Activated naive CD4-positive, alpha-beta T cell treated with anti-CD3 and anti-CD28 coated beads, Interleukin-2, amount 10 ng/mL, durations not matched to agents 5 hours and 36 hours (primary cell): ENCODE measurements around the gene TUBGCP4. TPM values are rescaled to one million over a fixed set of nuclear protein-coding genes. Genes with fewer than 3 reads are reported as not detected.

Experiments used
- total RNA-seq, 2 experiments: library from RNA; stranded (reverse); gene quantifications; one replicate each; pipeline ENCODE4 v1.2.3, GENCODE V29; 2021

TUBGCP4 gene
- 10 to 100 TPM; 25.2 to 30.8 TPM for total RNA-seq

DNA sequence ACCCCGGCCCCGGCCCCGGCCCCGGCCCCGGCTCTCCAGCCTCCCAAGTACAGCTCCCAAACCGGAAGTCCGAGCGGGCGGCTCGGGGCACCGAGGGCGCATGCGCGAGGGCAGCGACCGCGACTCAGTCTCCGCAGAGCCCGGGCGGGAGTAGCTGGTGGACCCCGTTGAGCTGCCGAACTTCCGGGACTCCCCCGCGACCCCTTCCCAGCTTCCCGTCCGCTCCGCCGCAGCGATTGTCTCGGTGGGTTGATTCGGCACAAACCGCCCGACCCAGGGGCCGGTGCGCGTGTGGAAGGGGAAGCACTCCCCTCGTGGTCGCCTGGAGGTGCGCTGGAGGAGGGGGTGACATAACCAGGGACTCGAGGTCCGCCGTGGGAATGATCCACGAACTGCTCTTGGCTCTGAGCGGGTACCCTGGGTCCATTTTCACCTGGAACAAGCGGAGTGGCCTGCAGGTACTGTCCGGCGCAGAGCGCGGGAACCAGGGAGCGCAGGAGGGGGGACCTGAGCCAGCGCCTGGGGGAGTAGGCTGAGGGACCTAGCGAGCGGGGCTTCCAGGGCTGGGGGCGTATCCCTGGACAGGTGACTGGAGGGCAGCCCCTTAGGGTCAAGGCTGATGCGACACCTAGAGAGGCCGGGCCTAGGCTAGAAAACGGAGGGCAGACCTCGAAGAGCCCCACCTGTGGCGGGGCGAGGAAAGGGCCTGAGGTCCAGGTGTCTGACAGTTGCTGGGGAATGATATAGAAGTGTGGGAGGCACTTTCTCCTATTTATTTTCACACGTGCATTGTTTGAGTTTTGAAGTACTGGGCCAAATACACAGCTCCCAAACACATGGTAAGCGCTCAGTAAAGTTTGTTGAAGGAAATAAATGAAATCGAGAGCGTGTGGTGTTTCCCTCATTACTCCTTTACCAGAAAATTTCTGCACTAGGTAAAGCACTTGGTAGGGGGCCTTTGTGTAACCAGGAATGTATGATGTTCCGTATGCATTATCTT lies at the start of gene TUBGCP4, which contains the start of gene ZSCAN29:
Gene TUBGCP4, plus strand, starts transcription at position 127 of the 1,000 bp plus-strand sequence. Its CDS starts 254 bp downstream, at position 381.
Gene ZSCAN29, minus strand, starts transcription at position 69 of the 1,000 bp plus-strand sequence. CDS start 1,130 bp downstream, outside the sequence.

GRCh38 chr15:43329960-43330779 lies 40.7 kb upstream of the TUBGCP4 start, which contains the start of gene LCMT2:
Gene LCMT2 (minus strand): TSS chr15:43330573. CDS start chr15:43330489, 84 bp downstream.

Other genes with a start within 250 kb of the TUBGCP4 start
- 10 to 100 TPM; 14.0 to 14.3 TPM for gene TMEM62, start 237.5 kb upstream of the TUBGCP4 start, total RNA-seq
- gene CCNDBP1, start 185.7 kb upstream of the TUBGCP4 start, total RNA-seq = 10 to 100 TPM; 83.4 to 87.0 TPM
- not detected for gene EPB42, start 150.1 kb upstream of the TUBGCP4 start, total RNA-seq
- not detected for gene TGM5, start 104.2 kb upstream of the TUBGCP4 start, total RNA-seq
- gene TGM7, start 68.8 kb upstream of the TUBGCP4 start, total RNA-seq = not detected
- 10 to 100 TPM; 10.5 to 11.1 TPM for gene LCMT2, start 40.5 kb upstream of the TUBGCP4 start, total RNA-seq
- 10 to 100 TPM; 30.9 to 31.3 TPM for gene ZSCAN29, start 58 bp upstream of the TUBGCP4 start, total RNA-seq
- 10 to 100 TPM; 27.1 to 27.5 TPM for gene TP53BP1, start 122.1 kb downstream of the TUBGCP4 start, total RNA-seq
- gene MAP1A, start 146.5 kb downstream of the TUBGCP4 start, total RNA-seq = 1 to 10 TPM; 6.4 to 6.5 TPM
- gene PPIP5K1, start 219.1 kb downstream of the TUBGCP4 start, total RNA-seq = 10 to 100 TPM; 22.3 to 29.2 TPM
- not detected for gene CKMT1B, start 222.9 kb downstream of the TUBGCP4 start, total RNA-seq
- gene STRC, start 247.7 kb downstream of the TUBGCP4 start, total RNA-seq = under 1 TPM; 0.36 to 0.55 TPM